ENCODE measurements around the gene MISP.

DNA sequence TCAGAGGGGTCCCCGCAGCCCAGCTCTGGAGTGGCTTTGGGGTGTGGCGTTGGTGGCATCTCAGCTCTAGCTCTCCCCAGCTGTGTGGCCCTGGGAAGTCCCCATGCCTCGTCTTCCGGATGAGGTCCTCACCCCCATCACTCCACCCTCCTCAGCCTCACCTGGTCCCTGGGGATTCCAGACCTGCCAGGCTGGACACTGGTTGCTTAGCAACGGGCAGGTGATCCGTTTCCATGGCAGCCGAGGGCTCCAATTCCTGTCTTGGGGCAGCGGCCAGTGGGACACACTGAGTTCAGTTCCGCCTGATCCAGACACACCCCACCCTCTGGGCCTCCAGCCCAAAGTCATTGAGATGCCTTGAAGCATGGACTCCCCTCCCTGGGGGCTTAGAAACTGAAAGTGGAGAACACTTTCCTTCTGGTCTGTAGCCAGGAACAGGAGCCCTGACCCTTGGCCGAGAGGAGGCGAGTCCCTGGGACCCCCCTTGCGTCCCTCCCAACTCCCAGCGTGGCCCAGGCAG is 7.7 kb upstream of the MISP start:
- TF ChIP-seq, protein P1, sequence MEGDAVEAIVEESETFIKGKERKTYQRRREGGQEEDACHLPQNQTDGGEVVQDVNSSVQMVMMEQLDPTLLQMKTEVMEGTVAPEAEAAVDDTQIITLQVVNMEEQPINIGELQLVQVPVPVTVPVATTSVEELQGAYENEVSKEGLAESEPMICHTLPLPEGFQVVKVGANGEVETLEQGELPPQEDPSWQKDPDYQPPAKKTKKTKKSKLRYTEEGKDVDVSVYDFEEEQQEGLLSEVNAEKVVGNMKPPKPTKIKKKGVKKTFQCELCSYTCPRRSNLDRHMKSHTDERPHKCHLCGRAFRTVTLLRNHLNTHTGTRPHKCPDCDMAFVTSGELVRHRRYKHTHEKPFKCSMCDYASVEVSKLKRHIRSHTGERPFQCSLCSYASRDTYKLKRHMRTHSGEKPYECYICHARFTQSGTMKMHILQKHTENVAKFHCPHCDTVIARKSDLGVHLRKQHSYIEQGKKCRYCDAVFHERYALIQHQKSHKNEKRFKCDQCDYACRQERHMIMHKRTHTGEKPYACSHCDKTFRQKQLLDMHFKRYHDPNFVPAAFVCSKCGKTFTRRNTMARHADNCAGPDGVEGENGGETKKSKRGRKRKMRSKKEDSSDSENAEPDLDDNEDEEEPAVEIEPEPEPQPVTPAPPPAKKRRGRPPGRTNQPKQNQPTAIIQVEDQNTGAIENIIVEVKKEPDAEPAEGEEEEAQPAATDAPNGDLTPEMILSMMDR (IDR thresholded peaks at IDR 0.05) = no peak
- TF ChIP-seq POLR2AphosphoS5 (IDR thresholded peaks at IDR 0.05) (no peak), EP300 (IDR thresholded peaks at IDR 0.05) (no peak)
